A549 (cell line): ENCODE data around the gene SLC7A8. TPM values are rescaled to one million over a fixed set of nuclear protein-coding genes. Genes with fewer than 3 reads are reported as not detected.

Experiments
- ATAC-seq, 2 experiments: fragments of 200-7000 bp in 1 of 2; fragments of >200 bp in 1 of 2; cut with Nextera tagmentation in 1 of 2; cut with Tn5 transposase in 1 of 2; 3 replicates each; pipeline versions ENCODE4 v1.8.0 to v1.9.1; 2018 to 2020; ENCODE audit warnings: mild to moderate bottlenecking in 1 of 2, moderate library complexity in 1 of 2
- CTCF ChIA-PET: fragments of 300-600 bp; sonication (Branson Sonifier 250); formaldehyde crosslinking; extraction: SDS; loops from one replicate; lab custom pipeline; 2021; ENCODE audit warnings: antibody characterized with exemption, inconsistent platforms; lab: Yijun Ruan, JAX
- POLR2A ChIA-PET: fragments of 350-600 bp; formaldehyde crosslinking; extraction: SDS; loops from one replicate; lab custom pipeline; 2021; ENCODE audit warnings: antibody characterized with exemption, inconsistent platforms; lab: Yijun Ruan, JAX
- DNase-seq, 2 experiments: peaks; one replicate each; pipeline versions ENCODE4 v3.0.0 to v3.0.0-alpha.2; 2011 to 2016; ENCODE audit warnings: low read depth in 1 of 2, low spot score in 1 of 2
- FAIRE-seq: peaks from 2 replicates; lab custom pipeline; 2011; peaks lifted over from hg19 to GRCh38; lab: Jason Lieb, UNC
- H3K27ac ChIP-seq, 2 experiments: fragments of >200 bp; sonication (Bioruptor Twin); formaldehyde crosslinking; 3 replicates each; pipeline ENCODE4 v1.5.1; 2016 to 2017
- H3K4me1 ChIP-seq: fragments of >200 bp; sonication (Bioruptor Twin); formaldehyde crosslinking; 3 replicates; pipeline ENCODE4 v1.6.1; 2016
- H3K4me2 ChIP-seq: fragments of >200 bp; sonication (Bioruptor Twin); formaldehyde crosslinking; 3 replicates; pipeline ENCODE4 v1.6.1; 2016
- H3K4me3 ChIP-seq: fragments of >200 bp; sonication (Bioruptor Twin); formaldehyde crosslinking; 3 replicates; pipeline ENCODE4 v1.5.1; 2016
- H3K9me3 ChIP-seq: fragments of >200 bp; sonication (Bioruptor Twin); formaldehyde crosslinking; 3 replicates; pipeline ENCODE4 v1.6.1; 2016
- BHLHE40 ChIP-seq: IDR thresholded peaks from 2 replicates; pipeline ENCODE4 v1.6.1; 2012; ENCODE audit warnings: low read depth, low read length, inconsistent platforms
- CBX8 ChIP-seq: fragments of 200-600 bp; sonication (generic); IDR thresholded peaks from 2 replicates; pipeline ENCODE4 v1.6.1; 2016
- CEBPB ChIP-seq, 2 experiments: fragments of >200 bp in 1 of 2; sonication (Bioruptor Twin) in 1 of 2; formaldehyde crosslinking in 1 of 2; IDR thresholded peaks; 2 replicates each; pipeline ENCODE4 v1.6.1; 2012 to 2016
- ELK1 ChIP-seq: fragments of 150-350 bp; IDR thresholded peaks from 2 replicates; pipeline ENCODE4 v1.6.1; 2014; ENCODE audit warnings: low read depth, mild to moderate bottlenecking, low read length
- ESRRA ChIP-seq: fragments of 150-350 bp; IDR thresholded peaks from 2 replicates; pipeline ENCODE4 v1.6.1; 2014; ENCODE audit warnings: mild to moderate bottlenecking, low read length, borderline replicate concordance
- HDAC2 ChIP-seq: fragments of 200-600 bp; sonication (generic); IDR thresholded peaks from 2 replicates; pipeline ENCODE4 v1.6.1; 2016
- HEYL ChIP-seq: fragments of 250-450 bp; sonication (Bioruptor Pico); IDR thresholded peaks from 2 replicates; pipeline ENCODE4 v1.8.0; 2021; ENCODE audit warnings: mild to moderate bottlenecking, moderate library complexity
- HOXA7 ChIP-seq: fragments of 250-450 bp; sonication (Bioruptor Pico); IDR thresholded peaks from 2 replicates; pipeline ENCODE4 v1.5.0; 2020; ENCODE audit warnings: mild to moderate bottlenecking, moderate library complexity
- HOXB13 ChIP-seq: fragments of 250-450 bp; sonication (Bioruptor Pico); IDR thresholded peaks from 2 replicates; pipeline ENCODE4 v1.5.0; 2020; ENCODE audit warnings: low read depth, mild to moderate bottlenecking, moderate library complexity
- HOXB5 ChIP-seq: fragments of 250-450 bp; sonication (Bioruptor Pico); IDR thresholded peaks from 2 replicates; pipeline ENCODE4 v1.5.0; 2020; ENCODE audit warnings: mild to moderate bottlenecking, moderate library complexity
- JUNB ChIP-seq: fragments of >200 bp; sonication (Bioruptor Twin); formaldehyde crosslinking; IDR thresholded peaks from 2 replicates; pipeline ENCODE4 v1.6.1; 2016
- KDM5A ChIP-seq: fragments of 200-600 bp; sonication (generic); IDR thresholded peaks from 2 replicates; pipeline ENCODE4 v1.6.1; 2016; ENCODE audit warnings: antibody characterized with exemption, mild to moderate bottlenecking
- NFE2L2 ChIP-seq: fragments of 150-350 bp; conservative IDR thresholded peaks from 2 replicates; pipeline ENCODE4 v1.6.1; 2014; ENCODE audit warnings: low read length
- PHF8 ChIP-seq: fragments of 200-600 bp; sonication (generic); IDR thresholded peaks from 2 replicates; pipeline ENCODE4 v1.6.1; 2016; ENCODE audit warnings: low read depth, mild to moderate bottlenecking, antibody characterized with exemption, moderate library complexity, borderline replicate concordance
- POLR2A ChIP-seq: IDR thresholded peaks from 2 replicates; pipeline ENCODE4 v1.6.1; 2012; ENCODE audit warnings: mild to moderate bottlenecking, low read length
- POLR2AphosphoS2 ChIP-seq: conservative IDR thresholded peaks from 2 replicates; pipeline ENCODE4 v1.6.1; 2012; ENCODE audit warnings: low read length, improper control_type of control experiment, inconsistent platforms
- RCOR1 ChIP-seq: fragments of 150-350 bp; IDR thresholded peaks from 2 replicates; pipeline ENCODE4 v1.6.1; 2014; ENCODE audit warnings: antibody characterized with exemption, low read length, low read depth
- RNF2 ChIP-seq: fragments of 200-600 bp; sonication (generic); IDR thresholded peaks from 2 replicates; pipeline ENCODE4 v1.6.1; 2016; ENCODE audit warnings: low read depth, mild to moderate bottlenecking, antibody characterized with exemption, moderate library complexity, borderline replicate concordance
- SMC3 ChIP-seq: fragments of >200 bp; sonication (Bioruptor Twin); formaldehyde crosslinking; IDR thresholded peaks from 3 replicates; pipeline ENCODE4 v1.6.1; 2018; ENCODE audit warnings: inconsistent platforms
- TFCP2L1 ChIP-seq: fragments of 250-450 bp; sonication (Bioruptor Pico); IDR thresholded peaks from 2 replicates; pipeline ENCODE4 v1.5.0; 2021; ENCODE audit warnings: mild to moderate bottlenecking
- TP53 ChIP-seq: fragments of 250-450 bp; sonication (Bioruptor Pico); IDR thresholded peaks from 2 replicates; pipeline ENCODE4 v1.5.0; 2021; ENCODE audit warnings: mild to moderate bottlenecking, moderate library complexity
- ZFP36 ChIP-seq: fragments of 450-650 bp; IDR thresholded peaks from 2 replicates; pipeline ENCODE4 v1.6.1; 2014; ENCODE audit warnings: borderline replicate concordance; ENCODE audit not compliant: partially characterized antibody
- ZNF302 ChIP-seq: fragments of 250-450 bp; sonication (Bioruptor Pico); IDR thresholded peaks from 2 replicates; pipeline ENCODE4 v1.9.0; 2021; ENCODE audit warnings: inconsistent platforms, mild to moderate bottlenecking, moderate library complexity
- ZSCAN20 ChIP-seq: fragments of 250-450 bp; sonication (Bioruptor Pico); IDR thresholded peaks from 2 replicates; pipeline ENCODE4 v1.8.0; 2022; ENCODE audit warnings: mild to moderate bottlenecking, moderate library complexity
- WGBS: methylation state at CpG from one replicate; pipeline ENCODE4 v1.1.6; 2017; ENCODE audit errors: missing lambda C conversion rate; 5-methylcytosine and 5-hydroxymethylcytosine counted together
- polyA plus RNA-seq, 4 experiments: library from polyadenylated mRNA; depleted of rRNA in 3 of 4; stranded (reverse); fragments of >200 nt; fragmentation: RNase III in 1 of 4; extraction: RNeasy Plus Mini Kit Qiagen cat#74134 plus additional on column Dnase treatment in 1 of 4; gene quantifications; 2 replicates in 3 of 4; 3 replicates in 1 of 4; pipeline ENCODE4 v1.2.3, GENCODE V29; 2011 to 2017
- TF ChIP-seq, protein P1 (sequence below): fragments of 450-650 bp; IDR thresholded peaks from 2 replicates; pipeline ENCODE4 v1.6.1; 2014; ENCODE audit warnings: antibody characterized with exemption

The SLC7A8 gene
- polyA plus RNA-seq, 2 of the 4 experiments (the other 2 are of a cell fraction): 0.28 to 0.35 TPM

DNA sequence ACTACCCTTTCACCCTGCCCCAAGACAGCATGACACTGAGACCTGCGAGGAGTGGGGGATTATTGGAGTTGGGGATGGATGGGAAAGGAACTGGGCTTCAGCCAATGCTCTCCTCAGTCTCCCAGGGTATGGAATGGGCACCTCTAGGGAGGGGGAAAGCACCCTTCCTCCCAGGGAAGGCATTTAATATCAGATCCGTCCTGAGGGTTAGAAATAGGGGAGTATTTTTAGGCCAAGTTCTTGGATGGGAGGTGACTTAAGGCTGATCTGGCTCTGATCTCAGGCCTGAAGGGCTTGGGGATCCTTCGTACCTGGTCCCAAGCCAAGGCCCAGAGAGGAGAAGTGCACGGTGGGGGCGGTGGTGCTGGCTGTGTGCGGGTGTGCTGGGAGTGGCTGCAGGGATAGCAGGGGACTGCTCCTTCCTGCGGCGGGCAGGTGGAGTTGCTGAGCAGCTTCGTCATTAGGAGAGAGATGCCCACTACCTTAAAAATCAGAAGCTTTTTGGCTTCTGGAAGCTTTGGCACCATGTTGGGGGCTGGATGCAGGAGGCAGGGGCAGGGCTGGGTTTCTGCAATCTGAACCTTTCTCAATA lies 57.4 kb downstream of the SLC7A8 start:
- Histone ChIP-seq H3K4me2 (no peak overlapping the region), H3K27ac (no peak overlapping the region), H3K4me1 (no peaks in the 10 kb centered on the region)
- POLR2A ChIA-PET: no interaction called here
- 75% methylated on average over 9 of the region's 9 CpGs for WGBS
- TF ChIP-seq RCOR1 (no peak), JUNB (no peak), POLR2AphosphoS2 (no peak), PHF8 (no peak), ESRRA (no peak), CBX8 (no peak), HOXA7 (CRISPR knock-in tag) (no peak), ZFP36 (no peak), TP53 (no peak), SMC3 (no peak), TFCP2L1 (no peak), CEBPB (IDR thresholded peaks at IDR 0.05) (no peak), ZNF302 (no peak), HDAC2 (no peak), ELK1 (no peak), HOXB13 (CRISPR knock-in tag) (no peak), HEYL (CRISPR knock-in tag) (no peak), BHLHE40 (no peak), KDM5A (no peak)
- TF ChIP-seq, protein P1, sequence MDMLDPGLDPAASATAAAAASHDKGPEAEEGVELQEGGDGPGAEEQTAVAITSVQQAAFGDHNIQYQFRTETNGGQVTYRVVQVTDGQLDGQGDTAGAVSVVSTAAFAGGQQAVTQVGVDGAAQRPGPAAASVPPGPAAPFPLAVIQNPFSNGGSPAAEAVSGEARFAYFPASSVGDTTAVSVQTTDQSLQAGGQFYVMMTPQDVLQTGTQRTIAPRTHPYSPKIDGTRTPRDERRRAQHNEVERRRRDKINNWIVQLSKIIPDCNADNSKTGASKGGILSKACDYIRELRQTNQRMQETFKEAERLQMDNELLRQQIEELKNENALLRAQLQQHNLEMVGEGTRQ: no peak
- TF ChIP-seq, all 56 proteins: peak for 0
- Histone ChIP-seq H3K9me3 (no peaks in the 10 kb centered on the region), H3K4me3 (no peak overlapping the region)
- DNase-seq: no peak
- no peak for FAIRE-seq
- CTCF ChIA-PET: interaction anchor here (0.7 to 24.2 kb wide), 5 partner anchors 17 to 58 kb away, joined by 3 to 848 read pairs (median 3); partner anchors contain the start of gene SLC7A8
- no peak for ATAC-seq

DNA sequence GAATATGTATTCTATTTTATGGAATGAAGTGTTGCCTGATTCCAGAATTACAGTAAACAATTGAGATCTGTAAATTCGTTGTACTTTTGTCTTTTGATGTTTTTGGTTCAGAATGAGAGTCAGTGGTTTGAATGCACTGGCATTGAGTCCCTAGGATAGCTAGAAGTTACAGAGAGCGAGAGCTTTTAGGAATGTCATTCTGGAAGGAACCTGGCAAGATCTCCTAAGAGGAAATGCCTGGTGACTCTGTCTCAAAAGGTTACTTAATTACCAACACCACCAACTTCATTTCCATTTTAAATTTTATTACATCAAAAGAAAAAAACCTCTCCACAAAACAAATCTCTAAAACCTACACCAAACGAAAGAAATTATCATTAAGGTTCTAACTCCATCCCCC lies 58.4 kb downstream of the SLC7A8 start:
- DNase-seq (no peak), ATAC-seq (no peak), FAIRE-seq (no peak)
- H3K4me3 ChIP-seq: no peak overlapping the region
- CTCF ChIA-PET: interaction anchor here (0.9 to 24.2 kb wide), 4 partner anchors 54 to 255 kb away, joined by 3 to 848 read pairs (median 3); partner anchors contain the start of gene SLC7A8
- no peak overlapping the region for H3K4me2 ChIP-seq
- WGBS: 22% methylated on average over 3 of the region's 3 CpGs
- no peak for TF ChIP-seq POLR2A
- no peak for TF ChIP-seq JUNB
- no peak for TF ChIP-seq SMC3
- no peak for TF ChIP-seq RNF2
- TF ChIP-seq ZSCAN20 (CRISPR knock-in tag): no peak
- no peak overlapping the region for H3K27ac ChIP-seq
- POLR2A ChIA-PET: no interaction called here
- H3K9me3 ChIP-seq: no peaks in the 10 kb centered on the region
- no peaks in the 10 kb centered on the region for H3K4me1 ChIP-seq

GRCh38 chr14:23124337-23124954 lies 59.0 kb downstream of the SLC7A8 start:
- CTCF ChIA-PET: interaction anchor here (0.9 to 24.2 kb wide), 5 partner anchors 48 to 255 kb away, joined by 3 to 848 read pairs (median 3); partner anchors contain the start of gene SLC7A8
- POLR2A ChIA-PET: no interaction called here
- H3K4me1 ChIP-seq: no peaks in the 10 kb centered on the region

More at GRCh38 chr14:23124337-23124954, 59.0 kb downstream of the SLC7A8 start:
- no peak overlapping the region for H3K4me3 ChIP-seq
- no peak overlapping the region for H3K4me2 ChIP-seq
- ATAC-seq (no peak), DNase-seq (no peak)
- TF ChIP-seq NFE2L2 (no peak), POLR2A (no peak), HOXB5 (CRISPR knock-in tag) (no peak), ESRRA (no peak)
- TF ChIP-seq, all 56 proteins: peak for 0
- Histone ChIP-seq H3K9me3 (no peaks in the 10 kb centered on the region), H3K27ac (no peak overlapping the region)
- FAIRE-seq: no peak
- WGBS: 72% methylated on average over 13 of the region's 13 CpGs
